IPS-NIHi7 (cell line): ENCODE measurements around the gene CARD9.
"Not testable (repeated sequence)": the region's sequence is repeated elsewhere in the genome, so short reads cannot be mapped to it uniquely, and the experiment has no call there.

Experiments used
- DNase-seq: peaks from one replicate; pipeline ENCODE4 v3.0.0; 2012; ENCODE audit warnings: mixed read lengths; ENCODE audit errors: extremely low spot score

The CARD9 gene

GRCh38 chr9:136322756-136323330 is 50.6 kb downstream of the CARD9 start:
- no peak for DNase-seq

DNA sequence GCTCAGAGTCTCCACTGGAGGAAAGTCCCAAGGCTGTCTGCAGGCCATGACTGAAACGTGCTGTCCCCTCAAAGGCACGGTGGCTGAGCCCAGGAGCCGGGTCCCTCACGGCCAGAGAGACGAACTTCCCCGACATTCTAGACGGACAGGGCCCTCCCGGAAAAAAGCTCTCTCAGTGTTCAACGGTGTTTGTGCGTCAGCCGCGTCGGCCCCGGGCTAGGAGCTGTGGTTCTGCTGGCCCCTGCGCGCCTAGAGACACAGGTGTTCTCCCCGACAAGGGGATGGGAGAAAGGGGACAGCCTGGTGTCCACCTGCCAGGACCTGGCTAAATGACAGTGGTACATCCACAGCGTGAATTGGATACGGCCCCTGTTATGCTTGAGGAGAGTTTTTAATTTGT is 51.9 kb downstream of the CARD9 start:
- no peak for DNase-seq

- not testable (repeated sequence) for DNase-seq
Measured at GRCh38 chr9:136320972-136321371, 52.5 kb downstream of the CARD9 start.

- not testable (repeated sequence) for DNase-seq
Measured at GRCh38 chr9:136319955-136320354, 53.5 kb downstream of the CARD9 start.

DNA sequence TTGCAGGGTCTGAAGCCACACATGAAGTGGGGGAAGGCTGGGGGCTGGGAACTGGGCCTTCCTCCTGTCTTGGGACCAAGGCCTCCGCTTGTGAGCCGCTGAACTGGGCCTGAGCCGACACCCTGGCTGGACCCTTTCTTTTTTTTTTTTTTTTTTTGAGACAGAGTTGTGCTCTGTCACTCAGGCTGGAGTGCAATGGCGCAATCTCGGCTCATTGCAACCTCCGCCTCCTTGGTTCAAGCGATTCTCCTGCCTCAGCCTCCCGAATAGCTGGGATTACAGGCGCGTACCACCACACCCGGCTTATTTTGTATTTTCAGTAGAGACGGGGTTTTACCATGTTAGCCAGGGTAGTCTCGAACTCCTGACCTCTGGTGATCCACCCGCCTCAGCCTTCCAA is 54.2 kb downstream of the CARD9 start:
- not testable (repeated sequence) for DNase-seq

GRCh38 chr9:136318776-136319241 is 54.7 kb downstream of the CARD9 start:
- no peak for DNase-seq

GRCh38 chr9:136318111-136318775 is 55.2 kb downstream of the CARD9 start:
- DNase-seq: no peak

- DNase-seq: no peak
Measured at GRCh38 chr9:136317695-136318094, 55.8 kb downstream of the CARD9 start.

- DNase-seq: no peak
Measured at GRCh38 chr9:136316896-136317676, 56.4 kb downstream of the CARD9 start.

- no peak for DNase-seq
Measured at GRCh38 chr9:136316271-136316751, 57.2 kb downstream of the CARD9 start.

- no peak for DNase-seq
Measured at GRCh38 chr9:136314944-136315343, 58.5 kb downstream of the CARD9 start.

- DNase-seq: no peak
Measured at GRCh38 chr9:136314056-136314416, 59.4 kb downstream of the CARD9 start.
